ENCODE data around the gene TMX2. TPM values are rescaled to one million over a fixed set of nuclear protein-coding genes. Genes with fewer than 3 reads are reported as not detected.

Gene TMX2
- total RNA-seq, 4 donors from 2014 or later = 44.0 to 82.0 (median 70.9) TPM

DNA sequence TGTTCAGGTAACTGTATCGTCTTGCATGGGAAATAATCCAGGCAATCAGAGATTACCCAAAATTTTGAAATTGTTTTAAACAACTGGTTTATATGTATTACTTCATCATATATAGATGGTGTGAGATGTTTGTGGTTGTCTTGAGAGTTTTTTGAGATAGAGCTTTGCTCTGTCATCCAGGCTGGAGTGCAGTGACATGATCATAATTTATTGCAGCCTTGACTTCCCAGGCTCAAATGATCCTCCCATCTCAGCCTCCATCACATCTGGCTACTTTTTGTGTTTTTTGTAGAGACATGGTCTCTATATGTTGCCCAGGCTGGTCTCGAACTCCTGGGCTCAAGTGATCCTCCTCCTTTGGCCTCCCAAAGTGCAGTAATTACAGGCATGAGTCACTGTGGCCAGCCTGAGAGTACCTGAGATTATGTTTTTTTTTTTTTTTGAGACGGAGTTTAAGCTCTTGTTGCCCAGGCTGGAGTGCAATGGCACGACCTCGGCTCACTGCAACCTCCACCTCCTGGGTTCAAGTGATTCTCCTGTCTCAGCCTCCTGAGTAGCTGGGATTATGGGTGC lies 60.7 kb downstream of the TMX2 start:
- intact Hi-C loops (cut with DNase I) = no loop called here
- WGBS, 2 donors = 37 to 80% methylated on average over 3 to 5 of the region's 5 CpGs
- H3K4me1 ChIP-seq = peaks cover 35 to 100% (median 94%) of the 10 kb centered on the region in 3 donors
- no peak for TF ChIP-seq POLR2A (IDR thresholded peaks at IDR 0.05)
- TF ChIP-seq CTCF (IDR thresholded peaks at IDR 0.05) = no peak
- no peak for DNase-seq
- H3K27ac ChIP-seq = peak overlapping the region in 2 of 4 donors; percentile 61 to 92
- no peak overlapping the region for H3K4me3 ChIP-seq
- no peaks in the 10 kb centered on the region for H3K27me3 ChIP-seq
- peaks cover 0 to 29% (median 0%) of the 10 kb centered on the region in 3 donors for H3K36me3 ChIP-seq
- H3K9me3 ChIP-seq = no peaks in the 10 kb centered on the region

GRCh38 chr11:57775491-57775890 lies 63.1 kb downstream of the TMX2 start:
- Histone ChIP-seq H3K9me3 (no peaks in the 10 kb centered on the region), H3K36me3 (peaks cover 0 to 20% (median 0%) of the 10 kb centered on the region in 3 donors), H3K27me3 (no peaks in the 10 kb centered on the region), H3K4me1 (peaks cover 43 to 100% (median 97%) of the 10 kb centered on the region in 3 donors), H3K27ac (peak overlapping the region; percentile 82 to 92 (median 90)), H3K4me3 (peak overlapping the region in 2 of 4 donors; percentile 0 to 31)
- WGBS, 2 donors = 46 to 57% methylated on average over 5 of the region's 5 CpGs
- intact Hi-C loops (cut with DNase I) = no loop called here
- no peak for DNase-seq
- TF ChIP-seq CTCF (IDR thresholded peaks at IDR 0.05) (no peak), POLR2A (IDR thresholded peaks at IDR 0.05) (no peak)

GRCh38 chr11:57776031-57776521 lies 63.7 kb downstream of the TMX2 start:
- intact Hi-C loops (cut with DNase I) = no loop called here
- no peak for DNase-seq

DNA sequence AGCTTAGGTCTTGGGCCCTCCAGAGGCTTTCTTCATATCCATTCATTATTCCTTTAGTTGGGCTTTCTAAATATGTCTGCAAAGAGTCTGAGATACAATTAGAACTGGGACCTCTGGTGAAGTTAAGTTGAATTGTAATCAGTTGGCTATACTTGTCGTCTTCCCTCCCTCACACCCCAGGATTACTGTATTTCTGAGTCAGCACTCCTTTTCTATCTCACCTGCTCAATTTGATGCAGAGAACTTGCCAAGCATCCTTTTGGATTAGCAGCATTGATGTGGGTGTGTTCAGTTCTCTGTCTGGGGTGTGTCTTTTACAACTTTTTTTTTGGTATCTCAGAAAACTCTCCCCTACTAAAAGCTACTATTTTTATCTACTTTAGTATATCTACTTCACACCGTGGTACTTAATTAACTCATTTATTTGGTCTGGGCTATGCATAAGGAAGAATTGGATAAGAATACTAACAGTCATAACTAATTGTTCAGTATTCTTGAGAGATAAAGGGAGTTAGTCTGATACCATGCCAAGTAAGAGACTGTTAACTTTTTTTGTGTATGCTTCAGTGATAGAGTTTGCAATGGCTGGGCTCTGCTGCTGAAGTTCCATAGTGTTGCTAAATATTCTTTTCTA lies 64.3 kb downstream of the TMX2 start:
- peaks cover 0 to 20% (median 0%) of the 10 kb centered on the region in 3 donors for H3K36me3 ChIP-seq
- H3K27ac ChIP-seq = peak overlapping the region; percentile 82 to 92 (median 90)
- H3K27me3 ChIP-seq = no peaks in the 10 kb centered on the region
- intact Hi-C loops (cut with DNase I) = no loop called here
- peaks cover 43 to 100% (median 99%) of the 10 kb centered on the region in 3 donors for H3K4me1 ChIP-seq
- no peak for DNase-seq
- WGBS, 2 donors = 21 to 24% methylated on average over 2 of the region's 2 CpGs
- TF ChIP-seq CTCF (IDR thresholded peaks at IDR 0.05) (no peak), POLR2A (IDR thresholded peaks at IDR 0.05) (no peak)
- no peaks in the 10 kb centered on the region for H3K9me3 ChIP-seq
- H3K4me3 ChIP-seq = peak overlapping the region in 2 of 4 donors; percentile 0 to 31

More at GRCh38 chr11:57776031-57776521, 63.7 kb downstream of the TMX2 start:
- Histone ChIP-seq H3K4me1 (peaks cover 43 to 100% (median 99%) of the 10 kb centered on the region in 3 donors), H3K9me3 (no peaks in the 10 kb centered on the region), H3K36me3 (peaks cover 0 to 20% (median 0%) of the 10 kb centered on the region in 3 donors), H3K27ac (peak overlapping the region; percentile 82 to 92 (median 90)), H3K4me3 (peak overlapping the region in 2 of 4 donors; percentile 0 to 31), H3K27me3 (no peaks in the 10 kb centered on the region)
- no peak for TF ChIP-seq CTCF (IDR thresholded peaks at IDR 0.05)
- TF ChIP-seq POLR2A (IDR thresholded peaks at IDR 0.05) = no peak
- WGBS, 2 donors = 42 to 61% methylated on average over 3 of the region's 3 CpGs

DNA sequence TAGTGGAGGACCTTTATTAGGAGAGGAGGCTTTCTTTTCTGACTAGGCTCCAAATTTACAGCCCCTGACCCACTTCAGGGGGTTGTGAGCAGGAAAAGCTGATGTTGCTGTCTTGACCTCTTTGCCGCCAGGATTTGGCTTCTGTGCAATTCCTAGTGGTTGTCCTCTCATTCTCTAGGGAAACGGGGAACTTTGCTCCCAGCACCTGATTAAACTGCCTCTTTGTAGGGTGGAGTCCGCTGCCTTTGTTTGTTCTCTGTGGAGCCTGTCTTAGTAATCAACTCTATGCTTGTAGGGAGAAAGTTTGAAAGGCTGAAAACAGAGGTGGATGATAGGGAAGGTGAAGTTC lies 65.5 kb downstream of the TMX2 start:
- intact Hi-C loops (cut with DNase I) = no loop called here

More for the DNA sequence above, 65.5 kb downstream of the TMX2 start:
- no peak for TF ChIP-seq POLR2A (IDR thresholded peaks at IDR 0.05)
- TF ChIP-seq CTCF (IDR thresholded peaks at IDR 0.05) = no peak
- Histone ChIP-seq H3K36me3 (peaks cover 0 to 18% (median 0%) of the 10 kb centered on the region in 3 donors), H3K27ac (peak overlapping the region; percentile 82 to 92 (median 90)), H3K27me3 (no peaks in the 10 kb centered on the region), H3K4me1 (peaks cover 43 to 100% (median 100%) of the 10 kb centered on the region in 3 donors), H3K9me3 (no peaks in the 10 kb centered on the region), H3K4me3 (peak overlapping the region in 3 of 4 donors; percentile 15 to 50 (median 18))
- no peak for DNase-seq
- WGBS, 2 donors = 7 to 33% methylated on average over 3 of the region's 3 CpGs

Data from esophagus squamous epithelium (tissue), 5 donors.